ENCODE data around the gene PGM3. TPM values are rescaled to one million over a fixed set of nuclear protein-coding genes. Genes with fewer than 3 reads are reported as not detected.

Gene PGM3
- total RNA-seq, 1 donor from 2014 or later = 151 TPM

Other genes with a start within 250 kb of the PGM3 start
- gene UBE3D, start 127.4 kb downstream of the PGM3 start, total RNA-seq = 6.8 and 7.4 TPM in 2 replicates
- gene DOP1A, start 125.6 kb downstream of the PGM3 start, total RNA-seq = 13.0 and 14.2 TPM in 2 replicates
- gene RWDD2A, start 92 bp upstream of the PGM3 start, total RNA-seq = 4.7 and 4.9 TPM in 2 replicates
- gene ME1, start 237.8 kb upstream of the PGM3 start, total RNA-seq = 34.5 and 38.5 TPM in 2 replicates

Measured in astrocyte (in vitro differentiated cells and primary cell).